WERI-Rb-1 (cell line): ENCODE results near the gene SLCO4C1.

Experiments used
- DNase-seq: peaks from one replicate; pipeline ENCODE4 v3.0.0-alpha.2; 2020
- H3K27ac ChIP-seq: fragments of 250-450 bp; sonication (Bioruptor Pico); 2 replicates; pipeline ENCODE4 v1.5.1; 2020; ENCODE audit warnings: mild to moderate bottlenecking, moderate library complexity
- H3K27me3 ChIP-seq: fragments of 250-450 bp; sonication (Bioruptor Pico); 2 replicates; pipeline ENCODE4 v1.5.1; 2021; ENCODE audit warnings: mild to moderate bottlenecking, low read depth, moderate library complexity; ENCODE audit not compliant: insufficient read depth, severe bottlenecking
- H3K36me3 ChIP-seq: fragments of 250-450 bp; sonication (Bioruptor Pico); 2 replicates; pipeline ENCODE4 v1.5.1; 2020; ENCODE audit warnings: mild to moderate bottlenecking, moderate library complexity
- H3K4me3 ChIP-seq: 2 replicates; pipeline ENCODE4 v1.5.1; 2011; ENCODE audit warnings: low read depth, mild to moderate bottlenecking, control low read depth, low read length
- H3K9me3 ChIP-seq: fragments of 250-450 bp; sonication (Bioruptor Pico); 2 replicates; pipeline ENCODE4 v1.5.1; 2021; ENCODE audit warnings: mild to moderate bottlenecking, moderate library complexity; ENCODE audit not compliant: severe bottlenecking
- TF ChIP-seq, protein P1 (sequence below): IDR thresholded peaks from 2 replicates; pipeline ENCODE4 v1.5.1; 2011; ENCODE audit warnings: low read depth, mild to moderate bottlenecking, control low read depth, inconsistent platforms, low read length

Gene SLCO4C1

DNA sequence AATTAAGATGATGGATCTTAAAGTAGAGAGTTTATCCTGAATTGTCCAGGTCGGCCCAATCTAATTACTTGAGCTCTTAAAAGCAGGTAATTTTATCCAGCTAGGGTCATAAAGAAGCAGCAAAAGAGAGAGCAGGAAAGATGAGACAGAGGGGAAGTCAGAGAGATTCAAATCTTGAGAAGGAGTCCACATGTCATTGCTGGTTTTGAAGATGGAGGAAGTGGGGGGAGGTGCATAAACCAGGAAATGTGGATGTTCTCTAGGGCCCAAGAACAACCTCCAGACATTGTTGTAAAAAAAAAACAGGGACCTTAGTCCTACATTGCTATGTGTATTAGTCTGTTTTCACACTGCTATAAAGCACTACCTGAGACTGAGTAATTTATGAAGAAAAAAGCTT, 66.4 kb downstream of the SLCO4C1 start:
- no peaks in the 10 kb centered on the region for H3K9me3 ChIP-seq
- no peak overlapping the region for H3K27ac ChIP-seq
- H3K27me3 ChIP-seq, result no peaks in the 10 kb centered on the region
- TF ChIP-seq, protein P1, sequence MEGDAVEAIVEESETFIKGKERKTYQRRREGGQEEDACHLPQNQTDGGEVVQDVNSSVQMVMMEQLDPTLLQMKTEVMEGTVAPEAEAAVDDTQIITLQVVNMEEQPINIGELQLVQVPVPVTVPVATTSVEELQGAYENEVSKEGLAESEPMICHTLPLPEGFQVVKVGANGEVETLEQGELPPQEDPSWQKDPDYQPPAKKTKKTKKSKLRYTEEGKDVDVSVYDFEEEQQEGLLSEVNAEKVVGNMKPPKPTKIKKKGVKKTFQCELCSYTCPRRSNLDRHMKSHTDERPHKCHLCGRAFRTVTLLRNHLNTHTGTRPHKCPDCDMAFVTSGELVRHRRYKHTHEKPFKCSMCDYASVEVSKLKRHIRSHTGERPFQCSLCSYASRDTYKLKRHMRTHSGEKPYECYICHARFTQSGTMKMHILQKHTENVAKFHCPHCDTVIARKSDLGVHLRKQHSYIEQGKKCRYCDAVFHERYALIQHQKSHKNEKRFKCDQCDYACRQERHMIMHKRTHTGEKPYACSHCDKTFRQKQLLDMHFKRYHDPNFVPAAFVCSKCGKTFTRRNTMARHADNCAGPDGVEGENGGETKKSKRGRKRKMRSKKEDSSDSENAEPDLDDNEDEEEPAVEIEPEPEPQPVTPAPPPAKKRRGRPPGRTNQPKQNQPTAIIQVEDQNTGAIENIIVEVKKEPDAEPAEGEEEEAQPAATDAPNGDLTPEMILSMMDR, result no peak
- no peak overlapping the region for H3K4me3 ChIP-seq
- H3K36me3 ChIP-seq, result no peaks in the 10 kb centered on the region
- DNase-seq, result no peak

DNA sequence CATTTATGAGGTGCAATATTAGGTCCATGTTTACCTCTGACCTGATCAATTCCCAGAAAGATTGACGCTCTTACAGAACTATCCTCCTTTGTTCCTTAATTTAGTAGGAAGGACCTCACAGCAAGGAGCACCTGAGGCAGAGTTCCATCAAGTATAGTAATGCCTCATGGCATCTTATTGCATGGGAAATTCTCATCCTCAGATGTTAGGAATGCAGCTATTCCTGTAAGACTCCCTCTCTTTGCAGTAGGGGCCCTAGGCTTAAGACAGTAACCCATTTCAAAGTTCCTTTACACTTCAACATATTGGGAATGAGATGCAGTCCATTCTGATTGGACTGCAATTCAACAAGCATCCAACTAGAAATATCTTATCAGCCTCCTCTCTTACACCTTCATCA, 69.8 kb downstream of the SLCO4C1 start:
- no peak overlapping the region for H3K4me3 ChIP-seq
- no peaks in the 10 kb centered on the region for H3K36me3 ChIP-seq

DNA sequence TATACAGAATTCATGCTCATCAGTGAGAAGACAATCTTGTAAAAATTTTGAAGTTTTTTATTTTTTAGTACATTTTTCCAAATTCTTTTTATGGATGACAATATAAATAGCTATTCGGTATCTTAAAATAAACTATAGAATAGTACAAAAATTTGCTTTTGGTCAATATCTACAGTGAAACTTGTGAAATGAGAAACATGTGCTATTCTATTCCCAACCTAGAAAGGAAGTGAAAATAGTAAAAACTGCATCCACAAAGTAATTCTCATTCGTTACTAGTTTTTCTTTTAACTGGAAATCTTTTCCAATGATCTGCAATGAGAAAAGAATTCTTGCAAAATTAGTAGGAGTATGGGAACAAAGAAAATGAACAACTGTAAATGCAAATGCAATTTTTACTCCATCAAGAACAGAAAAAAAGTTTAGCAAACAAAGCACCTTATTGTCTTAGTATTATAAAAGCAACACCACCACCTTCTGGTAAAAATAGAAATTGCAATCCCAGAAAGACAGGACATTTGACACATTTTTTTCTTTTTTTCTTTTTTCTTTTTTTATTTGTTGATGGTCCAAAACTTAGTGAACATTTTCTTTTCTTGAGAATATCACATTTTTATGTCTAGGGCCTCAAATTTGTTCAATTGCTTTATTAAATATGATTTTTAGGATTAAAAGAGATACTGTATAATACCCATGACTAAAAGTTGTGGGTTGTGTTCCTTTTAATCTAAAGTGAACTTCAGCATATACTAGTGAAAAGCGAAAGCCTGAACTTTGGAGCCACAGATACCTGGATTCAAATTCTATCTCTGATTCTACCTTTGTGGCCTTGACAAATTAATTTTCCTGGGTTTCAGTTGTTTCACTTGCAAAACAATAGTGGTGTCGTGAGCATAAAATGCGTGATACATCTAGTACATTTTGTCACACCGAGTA, 72.3 kb downstream of the SLCO4C1 start:
- no peaks in the 10 kb centered on the region for H3K27me3 ChIP-seq
- no peaks in the 10 kb centered on the region for H3K36me3 ChIP-seq
- no peak for DNase-seq
- TF ChIP-seq, protein P1, result peak; percentile 29; the same call in 1 of the 2 replicates
- no peak overlapping the region for H3K27ac ChIP-seq
- H3K9me3 ChIP-seq, result no peaks in the 10 kb centered on the region
- H3K4me3 ChIP-seq, result no peak overlapping the region

More for the DNA sequence above, 69.8 kb downstream of the SLCO4C1 start:
- Histone ChIP-seq H3K27ac (no peak overlapping the region), H3K9me3 (no peaks in the 10 kb centered on the region), H3K27me3 (no peaks in the 10 kb centered on the region)
- no peak for DNase-seq
- TF ChIP-seq, protein P1, result no peak

DNA sequence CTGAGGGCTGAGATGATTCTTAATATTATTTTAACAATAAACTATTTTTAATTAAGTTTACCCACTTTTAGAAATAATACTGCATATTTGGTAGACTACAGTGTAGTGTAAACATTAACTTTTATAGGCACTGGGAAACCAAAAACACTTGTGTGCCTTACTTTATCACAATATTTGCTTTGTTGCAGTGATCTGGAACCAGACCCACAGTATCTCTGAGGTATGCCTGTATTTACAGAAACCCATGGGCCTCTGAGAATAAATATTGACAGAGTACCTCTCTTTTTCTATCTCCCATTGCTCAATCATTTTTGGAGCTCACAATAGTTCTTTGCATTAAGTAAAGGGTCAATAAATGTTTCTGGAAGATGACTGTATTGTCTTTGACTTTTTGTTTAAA, 73.3 kb downstream of the SLCO4C1 start:
- Histone ChIP-seq H3K27me3 (no peaks in the 10 kb centered on the region), H3K36me3 (no peaks in the 10 kb centered on the region), H3K4me3 (no peak overlapping the region), H3K9me3 (no peaks in the 10 kb centered on the region), H3K27ac (no peak overlapping the region)
- TF ChIP-seq, protein P1, result no peak
- no peak for DNase-seq

DNA sequence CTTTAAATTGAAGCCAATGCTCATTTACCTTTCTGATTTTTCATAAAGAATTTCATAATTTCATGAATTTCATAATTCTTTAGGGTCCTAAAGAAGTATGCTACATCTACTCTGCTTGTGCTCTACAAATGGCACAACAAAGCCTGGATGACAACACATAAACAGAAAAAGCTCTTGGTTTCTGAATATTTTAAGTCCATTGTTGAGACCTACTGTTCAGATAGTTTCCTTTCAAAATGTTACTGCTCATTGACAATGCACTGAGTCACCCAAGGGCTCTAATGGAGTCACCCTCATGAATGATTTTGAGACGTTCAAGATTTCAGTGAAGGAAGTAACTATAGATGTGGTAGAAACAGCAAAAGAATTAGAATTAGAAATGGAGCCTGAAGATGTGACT, 74.1 kb downstream of the SLCO4C1 start:
- H3K27ac ChIP-seq, result no peak overlapping the region
- no peaks in the 10 kb centered on the region for H3K9me3 ChIP-seq
- H3K36me3 ChIP-seq, result no peaks in the 10 kb centered on the region
- no peak overlapping the region for H3K4me3 ChIP-seq
- DNase-seq, result no peak
- TF ChIP-seq, protein P1, result no peak
- H3K27me3 ChIP-seq, result no peaks in the 10 kb centered on the region
